IPS DF 6.9 (cell line): Measurements from ENCODE around the gene SMOC1.

Experiments
- DNase-seq: peaks from one replicate; pipeline ENCODE4 v3.0.0-alpha.2; 2013; ENCODE audit warnings: low read depth, low spot score
- H3K27ac ChIP-seq: one replicate; pipeline ENCODE4 v1.5.1; 2013; ENCODE audit warnings: low read length, control low read depth
- H3K27me3 ChIP-seq: 2 replicates; pipeline ENCODE4 v1.6.1; 2013; ENCODE audit warnings: mild to moderate bottlenecking, low read length; ENCODE audit not compliant: control insufficient read depth, insufficient read depth
- H3K36me3 ChIP-seq: 2 replicates; pipeline ENCODE4 v1.6.1; 2013; ENCODE audit warnings: low read length; ENCODE audit not compliant: control insufficient read depth, insufficient read depth
- H3K4me1 ChIP-seq: 2 replicates; pipeline ENCODE4 v1.6.1; 2013; ENCODE audit warnings: low read length; ENCODE audit not compliant: control insufficient read depth, insufficient read depth
- H3K4me3 ChIP-seq: 2 replicates; pipeline ENCODE4 v1.5.1; 2013; ENCODE audit warnings: mild to moderate bottlenecking, low read length
- H3K9me3 ChIP-seq: 2 replicates; pipeline ENCODE4 v1.6.1; 2013; ENCODE audit warnings: low read length, inconsistent platforms; ENCODE audit not compliant: control insufficient read depth, insufficient read depth
- WGBS: extraction: QIAGEN DNeasy Blood & Tissue Kit; methylation state at CpG from one replicate; pipeline ENCODE4 v1.1.7; 2013; ENCODE audit warnings: mixed read lengths, missing lambda C conversion rate; ENCODE audit not compliant: insufficient read length, insufficient coverage; 5-methylcytosine and 5-hydroxymethylcytosine counted together

The SMOC1 gene

GRCh38 chr14:69863083-69863482 lies 16.1 kb upstream of the SMOC1 start:
- 0 out of 2 replicates have a peak, but pooled peaks cover 2% of the 10 kb centered on the region for H3K9me3 ChIP-seq
- H3K36me3 ChIP-seq, result no peaks in the 10 kb centered on the region
- no peaks in the 10 kb centered on the region; the same call in 1 of the 2 replicates for H3K4me1 ChIP-seq
- no peak overlapping the region for H3K4me3 ChIP-seq
- H3K27ac ChIP-seq, result no peak overlapping the region
- no peaks in the 10 kb centered on the region for H3K27me3 ChIP-seq
- no peak for DNase-seq
- no CpG with 5 or more reads among the region's 4 CpGs for WGBS

DNA sequence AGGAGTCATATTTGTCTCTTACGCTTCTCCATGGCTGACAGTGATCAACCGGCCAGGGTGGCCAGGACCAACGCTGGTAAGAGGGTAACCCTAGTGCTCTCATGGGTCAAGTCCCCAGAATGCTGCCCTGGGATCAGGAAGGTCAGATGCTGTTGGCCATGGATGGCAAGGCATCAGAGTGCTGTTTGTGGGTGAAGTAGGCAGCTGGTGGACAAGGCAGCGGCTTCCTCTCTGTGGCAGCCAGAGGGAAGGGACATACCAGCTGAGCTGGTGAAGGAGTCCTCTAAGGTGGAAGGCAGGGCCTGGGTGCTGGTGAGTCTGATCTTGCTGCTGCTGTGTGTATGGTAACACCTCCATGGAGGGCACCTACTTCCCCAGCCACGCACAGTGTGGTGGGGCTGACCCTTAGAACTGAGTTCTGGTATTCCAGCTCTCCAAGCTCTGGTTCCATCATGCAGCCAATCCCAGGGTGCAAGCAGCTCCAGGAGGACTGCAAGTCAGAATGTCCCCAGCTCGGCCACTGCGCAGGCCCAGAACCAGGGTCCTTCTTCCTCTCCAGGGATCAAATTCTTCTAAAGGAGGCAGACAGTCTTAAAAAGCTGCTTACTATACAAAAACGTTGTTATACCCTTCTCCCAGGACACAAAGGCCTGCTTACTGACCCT lies 13.4 kb upstream of the SMOC1 start:
- H3K27ac ChIP-seq, result no peak overlapping the region
- no peaks in the 10 kb centered on the region for H3K4me1 ChIP-seq
- no peaks in the 10 kb centered on the region for H3K36me3 ChIP-seq
- no peak for DNase-seq
- no CpG with 5 or more reads among the region's 8 CpGs for WGBS
- 0 out of 2 replicates have a peak, but pooled peaks cover 2% of the 10 kb centered on the region for H3K9me3 ChIP-seq
- H3K27me3 ChIP-seq, result no peaks in the 10 kb centered on the region
- no peak overlapping the region for H3K4me3 ChIP-seq

- no CpG with 5 or more reads among the region's 5 CpGs for WGBS
- no peaks in the 10 kb centered on the region for H3K27me3 ChIP-seq
- H3K9me3 ChIP-seq, result 0 out of 2 replicates have a peak, but pooled peaks cover 2% of the 10 kb centered on the region
- no peaks in the 10 kb centered on the region for H3K4me1 ChIP-seq
- no peak overlapping the region for H3K4me3 ChIP-seq
- no peak overlapping the region for H3K27ac ChIP-seq
- DNase-seq, result no peak
- H3K36me3 ChIP-seq, result no peaks in the 10 kb centered on the region
Measured at GRCh38 chr14:69868363-69868963, 10.8 kb upstream of the SMOC1 start.

GRCh38 chr14:69870613-69871012 lies 8.6 kb upstream of the SMOC1 start:
- WGBS, result no CpG with 5 or more reads among the region's 2 CpGs
- no peak overlapping the region for H3K27ac ChIP-seq
- H3K36me3 ChIP-seq, result no peaks in the 10 kb centered on the region
- no peak for DNase-seq
- no peaks in the 10 kb centered on the region for H3K27me3 ChIP-seq
- no peaks in the 10 kb centered on the region for H3K9me3 ChIP-seq
- H3K4me3 ChIP-seq, result no peak overlapping the region
- H3K4me1 ChIP-seq, result no peaks in the 10 kb centered on the region

GRCh38 chr14:69873877-69874780 lies 5.1 kb upstream of the SMOC1 start:
- H3K9me3 ChIP-seq, result no peaks in the 10 kb centered on the region
- H3K27ac ChIP-seq, result no peak overlapping the region
- no peak overlapping the region for H3K4me3 ChIP-seq
- DNase-seq, result no peak
- no peaks in the 10 kb centered on the region for H3K36me3 ChIP-seq
- H3K4me1 ChIP-seq, result no peaks in the 10 kb centered on the region
- WGBS, result no CpG with 5 or more reads among the region's 5 CpGs
- no peaks in the 10 kb centered on the region for H3K27me3 ChIP-seq

GRCh38 chr14:69876221-69876847 lies 2.9 kb upstream of the SMOC1 start:
- WGBS, result no CpG with 5 or more reads among the region's 2 CpGs
- H3K4me1 ChIP-seq, result no peaks in the 10 kb centered on the region
- no peaks in the 10 kb centered on the region for H3K36me3 ChIP-seq
- no peak for DNase-seq
- no peaks in the 10 kb centered on the region for H3K9me3 ChIP-seq
- H3K27ac ChIP-seq, result no peak overlapping the region
- peaks cover 6% of the 10 kb centered on the region; the same call in 1 of the 2 replicates for H3K27me3 ChIP-seq
- H3K4me3 ChIP-seq, result no peak overlapping the region

DNA sequence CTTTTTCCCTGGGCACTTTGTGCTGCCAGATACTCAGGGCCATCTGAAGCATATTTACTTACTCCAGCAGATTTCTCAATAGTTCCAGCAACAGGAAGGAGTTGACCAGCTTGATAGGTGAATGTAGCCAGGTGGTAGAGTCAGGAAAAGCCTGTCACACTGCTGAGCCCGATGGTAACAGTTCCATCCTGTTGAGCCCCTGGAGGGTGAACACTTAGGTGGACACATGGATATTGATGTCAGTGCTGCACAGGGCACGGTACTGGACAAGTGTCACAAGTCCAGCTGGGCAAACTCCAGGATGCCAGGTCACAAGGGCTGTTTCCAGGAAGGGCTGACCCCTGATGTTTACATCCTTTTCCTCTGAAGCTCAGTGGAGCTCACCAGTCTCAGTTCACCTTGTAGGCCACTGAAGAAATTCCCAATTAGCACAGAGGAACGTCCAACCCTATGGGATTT lies 2.3 kb upstream of the SMOC1 start:
- no CpG with 5 or more reads among the region's 3 CpGs for WGBS
- Histone ChIP-seq H3K9me3 (no peaks in the 10 kb centered on the region), H3K27ac (no peak overlapping the region), H3K4me3 (no peak overlapping the region), H3K4me1 (no peaks in the 10 kb centered on the region), H3K36me3 (no peaks in the 10 kb centered on the region), H3K27me3 (peaks cover 6% of the 10 kb centered on the region; the same call in 1 of the 2 replicates)
- DNase-seq, result no peak

- peaks cover 6% of the 10 kb centered on the region; the same call in 1 of the 2 replicates for H3K27me3 ChIP-seq
Measured at GRCh38 chr14:69877492-69877891, 1.7 kb upstream of the SMOC1 start.

GRCh38 chr14:69878251-69878650 lies 965 bp upstream of the SMOC1 start:
- DNase-seq, result no peak
- H3K27me3 ChIP-seq, result peaks cover 6% of the 10 kb centered on the region; the same call in 1 of the 2 replicates
- no peaks in the 10 kb centered on the region for H3K4me1 ChIP-seq
- H3K9me3 ChIP-seq, result no peaks in the 10 kb centered on the region
- H3K4me3 ChIP-seq, result no peak overlapping the region
- no CpG with 5 or more reads among the region's 9 CpGs for WGBS
- H3K36me3 ChIP-seq, result no peaks in the 10 kb centered on the region
- H3K27ac ChIP-seq, result no peak overlapping the region

More at GRCh38 chr14:69877492-69877891, 1.7 kb upstream of the SMOC1 start:
- H3K4me1 ChIP-seq, result no peaks in the 10 kb centered on the region
- H3K9me3 ChIP-seq, result no peaks in the 10 kb centered on the region
- no peak for DNase-seq
- no peak overlapping the region for H3K4me3 ChIP-seq
- no peak overlapping the region for H3K27ac ChIP-seq
- H3K36me3 ChIP-seq, result no peaks in the 10 kb centered on the region
- no CpG with 5 or more reads among the region's 2 CpGs for WGBS

GRCh38 chr14:69880044-69880487 lies 850 bp downstream of the SMOC1 start:
- Histone ChIP-seq H3K4me1 (no peaks in the 10 kb centered on the region), H3K9me3 (no peaks in the 10 kb centered on the region), H3K4me3 (peak overlapping the region; percentile 32; the same call in 1 of the 2 replicates), H3K36me3 (no peaks in the 10 kb centered on the region), H3K27me3 (peaks cover 6% of the 10 kb centered on the region; the same call in 1 of the 2 replicates), H3K27ac (no peak overlapping the region)
- no CpG with 5 or more reads among the region's 21 CpGs for WGBS
- no peak for DNase-seq
